OCI-LY3 (cell line): ENCODE data around the gene STRN3.

Experiments
- CTCF ChIP-seq: fragments of 200-600, 300-600 bp; sonication (generic); IDR thresholded peaks from 2 replicates; pipeline ENCODE4 v1.5.1; 2014; ENCODE audit warnings: antibody characterized with exemption, low read length, low read depth
- EZH2phosphoT487 ChIP-seq: fragments of 200-600 bp; shearing (Covaris generic); IDR thresholded peaks from 2 replicates; pipeline ENCODE4 v1.6.1; 2018; ENCODE audit warnings: antibody characterized with exemption, mixed run types, low read depth

GRCh38 chr14:30980980-30981379 lies 45.2 kb downstream of the STRN3 start:
- TF ChIP-seq CTCF (no peak), EZH2phosphoT487 (no peak)
